MM.1S (cell line): ENCODE results near the gene TAPT1.

Experiments
- DNase-seq: peaks from one replicate; pipeline ENCODE4 v3.0.0-alpha.2; 2015
- H2AFZ ChIP-seq: fragments of 300-600 bp; sonication (generic); 2 replicates; pipeline ENCODE4 v1.6.0; 2016; ENCODE audit warnings: antibody characterized with exemption, low read length
- H3F3A ChIP-seq: fragments of 300-600 bp; sonication (generic); 2 replicates; pipeline ENCODE4 v1.6.1; 2016; ENCODE audit warnings: mild to moderate bottlenecking, antibody characterized with exemption, low read length, moderate library complexity, mixed read lengths; ENCODE audit not compliant: insufficient read depth
- H3K27ac ChIP-seq: fragments of 300-600 bp; sonication (generic); 2 replicates; pipeline ENCODE4 v1.5.1; 2016; ENCODE audit warnings: mild to moderate bottlenecking, low read length
- H3K27me3 ChIP-seq: fragments of 300-600 bp; sonication (generic); replicated peaks from 2 replicates; pipeline ENCODE4 v1.6.0; 2016; ENCODE audit warnings: low read length; ENCODE audit not compliant: insufficient read depth
- H3K36me3 ChIP-seq: fragments of 300-600 bp; sonication (generic); replicated peaks from 2 replicates; pipeline ENCODE4 v1.6.1; 2016; ENCODE audit warnings: mild to moderate bottlenecking, low read length, mixed read lengths; ENCODE audit not compliant: insufficient read depth
- H3K4me1 ChIP-seq: fragments of 300-600 bp; sonication (generic); 2 replicates; pipeline ENCODE4 v1.6.1; 2016; ENCODE audit warnings: low read length, mixed read lengths
- H3K4me2 ChIP-seq: fragments of 300-600 bp; sonication (generic); 2 replicates; pipeline ENCODE4 v1.6.0; 2016; ENCODE audit warnings: low read depth, low read length
- H3K4me3 ChIP-seq: fragments of 300-600 bp; sonication (generic); 2 replicates; pipeline ENCODE4 v1.5.1; 2016; ENCODE audit warnings: low read length, mixed read lengths
- H3K79me2 ChIP-seq: fragments of 300-600 bp; sonication (generic); 2 replicates; pipeline ENCODE4 v1.6.1; 2016; ENCODE audit warnings: mixed run types, low read length, mixed read lengths
- H3K9ac ChIP-seq: fragments of 300-600 bp; sonication (generic); 2 replicates; pipeline ENCODE4 v1.6.1; 2016; ENCODE audit warnings: low read length, mixed read lengths
- H3K9me2 ChIP-seq: fragments of 300-600 bp; sonication (generic); replicated peaks from 2 replicates; pipeline ENCODE4 v1.6.1; 2016; ENCODE audit warnings: mild to moderate bottlenecking, low read length, mixed read lengths; ENCODE audit not compliant: insufficient read depth
- H3K9me3 ChIP-seq: fragments of 300-600 bp; sonication (generic); replicated peaks from 2 replicates; pipeline ENCODE4 v1.6.1; 2016; ENCODE audit warnings: mild to moderate bottlenecking, low read length, mixed read lengths; ENCODE audit not compliant: insufficient read depth
- H4K20me1 ChIP-seq: fragments of 300-600 bp; sonication (generic); 2 replicates; pipeline ENCODE4 v1.6.1; 2016; ENCODE audit warnings: mild to moderate bottlenecking, low read length, moderate library complexity, mixed read lengths; ENCODE audit not compliant: insufficient read depth
- EZH2 ChIP-seq: fragments of 300-600 bp; sonication (generic); optimal IDR thresholded peaks from 2 replicates; pipeline ENCODE3; 2017; ENCODE audit warnings: low read depth, mild to moderate bottlenecking, antibody characterized with exemption, low read length, mixed read lengths
- EZH2phosphoT487 ChIP-seq: fragments of 300-600 bp; sonication (generic); IDR thresholded peaks from 2 replicates; pipeline ENCODE4 v1.6.1; 2018; ENCODE audit warnings: antibody characterized with exemption, low read length
- TF ChIP-seq, protein P1 (sequence below): fragments of 300-600 bp; sonication (generic); IDR thresholded peaks from 2 replicates; pipeline ENCODE4 v1.5.1; 2016; ENCODE audit warnings: antibody characterized with exemption, low read length, mixed read lengths

TAPT1 gene

DNA sequence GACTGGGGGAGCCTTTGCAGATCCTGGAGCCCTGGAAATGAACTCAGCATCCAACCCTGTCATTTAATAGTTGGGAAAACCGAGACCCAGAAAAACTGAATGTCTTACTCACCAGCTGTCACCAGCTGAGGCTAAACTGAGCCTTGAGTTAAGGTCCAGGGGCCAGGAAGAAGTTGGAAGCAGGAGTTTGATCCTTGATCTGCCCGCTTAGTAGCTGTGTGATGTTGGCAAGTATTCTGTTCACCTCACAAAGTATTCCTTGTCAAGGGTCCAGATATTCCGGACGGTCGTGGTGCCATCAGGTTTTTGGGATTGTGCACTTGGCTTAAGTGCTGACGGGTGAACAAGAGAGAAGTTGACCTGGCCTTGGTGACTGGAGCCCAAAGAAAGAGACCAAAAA lies 111.7 kb downstream of the TAPT1 start:
- Histone ChIP-seq H4K20me1 (no peaks in the 10 kb centered on the region), H3K4me1 (no peaks in the 10 kb centered on the region), H3F3A (no peaks in the 10 kb centered on the region), H3K36me3 (no peaks in the 10 kb centered on the region), H3K4me3 (no peak overlapping the region), H3K4me2 (no peak overlapping the region), H3K27me3 (no peaks in the 10 kb centered on the region), H3K9me3 (no peaks in the 10 kb centered on the region), H3K27ac (no peak overlapping the region), H3K79me2 (no peaks in the 10 kb centered on the region), H2AFZ (no peak overlapping the region), H3K9ac (no peak overlapping the region), H3K9me2 (no peaks in the 10 kb centered on the region)
- no peak for TF ChIP-seq EZH2
- TF ChIP-seq, protein P1, sequence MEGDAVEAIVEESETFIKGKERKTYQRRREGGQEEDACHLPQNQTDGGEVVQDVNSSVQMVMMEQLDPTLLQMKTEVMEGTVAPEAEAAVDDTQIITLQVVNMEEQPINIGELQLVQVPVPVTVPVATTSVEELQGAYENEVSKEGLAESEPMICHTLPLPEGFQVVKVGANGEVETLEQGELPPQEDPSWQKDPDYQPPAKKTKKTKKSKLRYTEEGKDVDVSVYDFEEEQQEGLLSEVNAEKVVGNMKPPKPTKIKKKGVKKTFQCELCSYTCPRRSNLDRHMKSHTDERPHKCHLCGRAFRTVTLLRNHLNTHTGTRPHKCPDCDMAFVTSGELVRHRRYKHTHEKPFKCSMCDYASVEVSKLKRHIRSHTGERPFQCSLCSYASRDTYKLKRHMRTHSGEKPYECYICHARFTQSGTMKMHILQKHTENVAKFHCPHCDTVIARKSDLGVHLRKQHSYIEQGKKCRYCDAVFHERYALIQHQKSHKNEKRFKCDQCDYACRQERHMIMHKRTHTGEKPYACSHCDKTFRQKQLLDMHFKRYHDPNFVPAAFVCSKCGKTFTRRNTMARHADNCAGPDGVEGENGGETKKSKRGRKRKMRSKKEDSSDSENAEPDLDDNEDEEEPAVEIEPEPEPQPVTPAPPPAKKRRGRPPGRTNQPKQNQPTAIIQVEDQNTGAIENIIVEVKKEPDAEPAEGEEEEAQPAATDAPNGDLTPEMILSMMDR: no peak
- TF ChIP-seq EZH2phosphoT487: no peak
- DNase-seq: no peak

DNA sequence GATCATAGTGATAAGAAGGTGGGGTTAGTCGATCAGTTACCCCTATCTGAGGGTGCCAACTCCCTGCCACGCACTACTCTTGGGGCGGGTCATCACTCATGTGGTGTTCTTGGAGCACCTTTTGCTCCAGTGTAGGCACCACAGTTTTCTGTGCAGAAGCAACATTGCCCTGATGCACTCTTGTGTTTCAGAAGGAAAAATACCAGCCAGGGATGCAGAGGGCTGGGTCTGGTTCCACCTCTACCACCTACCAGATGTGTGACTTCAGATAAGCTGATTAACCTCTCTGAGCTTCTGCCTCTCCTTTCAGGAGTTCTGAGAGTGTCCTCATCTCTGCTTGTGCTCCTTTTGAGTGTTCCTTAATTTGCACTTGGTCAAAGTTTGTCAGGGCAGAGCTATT lies 112.5 kb downstream of the TAPT1 start:
- Histone ChIP-seq H3K4me1 (no peaks in the 10 kb centered on the region), H3K79me2 (no peaks in the 10 kb centered on the region), H4K20me1 (no peaks in the 10 kb centered on the region), H3K27ac (no peak overlapping the region), H3K27me3 (no peaks in the 10 kb centered on the region), H3K4me2 (no peak overlapping the region), H3F3A (no peaks in the 10 kb centered on the region), H3K9me3 (no peaks in the 10 kb centered on the region), H3K9me2 (no peaks in the 10 kb centered on the region), H3K4me3 (no peak overlapping the region), H3K36me3 (no peaks in the 10 kb centered on the region), H3K9ac (no peak overlapping the region), H2AFZ (no peak overlapping the region)
- no peak for TF ChIP-seq EZH2phosphoT487
- no peak for TF ChIP-seq EZH2
- TF ChIP-seq, protein P1: no peak
- no peak for DNase-seq

DNA sequence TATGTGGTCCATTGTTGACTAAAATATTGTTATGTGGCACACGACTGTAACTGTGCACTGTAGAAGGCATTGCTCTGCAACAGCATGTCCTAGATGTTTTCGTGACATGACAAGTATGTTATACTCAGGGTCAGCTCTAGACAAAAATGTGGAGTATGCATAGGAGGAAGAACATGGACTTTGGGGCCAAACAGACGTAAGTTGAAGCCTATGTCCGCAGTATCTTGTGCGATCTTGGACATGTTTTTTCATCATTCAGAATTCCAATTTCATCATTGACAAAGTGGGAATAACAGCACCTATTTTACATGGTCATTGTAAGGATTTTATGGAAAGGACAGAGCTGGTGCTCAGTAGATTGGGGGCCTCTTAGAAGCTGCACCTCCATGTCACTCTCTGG lies 114.7 kb downstream of the TAPT1 start:
- Histone ChIP-seq H3K27ac (no peak overlapping the region), H3K4me2 (no peak overlapping the region), H4K20me1 (no peaks in the 10 kb centered on the region), H3K36me3 (no peaks in the 10 kb centered on the region), H3K27me3 (no peaks in the 10 kb centered on the region), H3K9me2 (no peaks in the 10 kb centered on the region), H3K4me1 (no peaks in the 10 kb centered on the region), H3K9ac (no peak overlapping the region), H3F3A (no peaks in the 10 kb centered on the region), H3K9me3 (no peaks in the 10 kb centered on the region), H2AFZ (no peak overlapping the region), H3K4me3 (no peak overlapping the region), H3K79me2 (no peaks in the 10 kb centered on the region)
- TF ChIP-seq EZH2 (no peak), EZH2phosphoT487 (no peak)
- TF ChIP-seq, protein P1: no peak
- DNase-seq: no peak
